Measurements from ENCODE around the gene C19orf67.

C19orf67 gene

GRCh38 chr19:14080887-14081796, 4.4 kb downstream of the C19orf67 start (continued):
- no peak for TF ChIP-seq ZNF449 (tag by site-specific recombination; IDR thresholded peaks at IDR 0.05)
- TF ChIP-seq PRDM10 (tag by site-specific recombination; IDR thresholded peaks at IDR 0.05) = peak; percentile 83
- no peak for TF ChIP-seq ZNF692 (tag by site-specific recombination; IDR thresholded peaks at IDR 0.05)
- TF ChIP-seq ZNF239 (tag by site-specific recombination; IDR thresholded peaks at IDR 0.05) = no peak
- TF ChIP-seq PRDM2 (tag by site-specific recombination; IDR thresholded peaks at IDR 0.05; ENCODE audit: borderline replicate concordance) = no peak
- no peak for TF ChIP-seq ZNF169 (tag by site-specific recombination; IDR thresholded peaks at IDR 0.05)
- TF ChIP-seq ZNF280D (tag by site-specific recombination; IDR thresholded peaks at IDR 0.05) = no peak
- no peak for TF ChIP-seq ZNF513 (tag by site-specific recombination; IDR thresholded peaks at IDR 0.05)
- TF ChIP-seq ZNF394 (tag by site-specific recombination; IDR thresholded peaks at IDR 0.05; ENCODE audit: borderline replicate concordance) = no peak
- TF ChIP-seq ZNF214 (tag by site-specific recombination; IDR thresholded peaks at IDR 0.05; ENCODE audit: borderline replicate concordance) = no peak
- TF ChIP-seq ZNF133 (tag by site-specific recombination; IDR thresholded peaks at IDR 0.05) = no peak
- no peak for TF ChIP-seq ZNF23 (tag by site-specific recombination; IDR thresholded peaks at IDR 0.05; ENCODE audit: borderline replicate concordance)
- peak; percentile 92 for TF ChIP-seq ZBTB44 (tag by site-specific recombination; IDR thresholded peaks at IDR 0.05)
- TF ChIP-seq ZNF585B (tag by site-specific recombination; IDR thresholded peaks at IDR 0.05) = no peak
- TF ChIP-seq GFI1B (tag by site-specific recombination; IDR thresholded peaks at IDR 0.05) = no peak
- TF ChIP-seq ZNF654 (tag by site-specific recombination; IDR thresholded peaks at IDR 0.05; ENCODE audit: low read depth) = no peak
- TF ChIP-seq ZNF311 (tag by site-specific recombination; IDR thresholded peaks at IDR 0.05; ENCODE audit: borderline replicate concordance) = no peak
- no peak for TF ChIP-seq ZNF266 (tag by site-specific recombination; IDR thresholded peaks at IDR 0.05; ENCODE audit: low read depth)
